ENCODE measurements around the gene OR10K1.

DNA sequence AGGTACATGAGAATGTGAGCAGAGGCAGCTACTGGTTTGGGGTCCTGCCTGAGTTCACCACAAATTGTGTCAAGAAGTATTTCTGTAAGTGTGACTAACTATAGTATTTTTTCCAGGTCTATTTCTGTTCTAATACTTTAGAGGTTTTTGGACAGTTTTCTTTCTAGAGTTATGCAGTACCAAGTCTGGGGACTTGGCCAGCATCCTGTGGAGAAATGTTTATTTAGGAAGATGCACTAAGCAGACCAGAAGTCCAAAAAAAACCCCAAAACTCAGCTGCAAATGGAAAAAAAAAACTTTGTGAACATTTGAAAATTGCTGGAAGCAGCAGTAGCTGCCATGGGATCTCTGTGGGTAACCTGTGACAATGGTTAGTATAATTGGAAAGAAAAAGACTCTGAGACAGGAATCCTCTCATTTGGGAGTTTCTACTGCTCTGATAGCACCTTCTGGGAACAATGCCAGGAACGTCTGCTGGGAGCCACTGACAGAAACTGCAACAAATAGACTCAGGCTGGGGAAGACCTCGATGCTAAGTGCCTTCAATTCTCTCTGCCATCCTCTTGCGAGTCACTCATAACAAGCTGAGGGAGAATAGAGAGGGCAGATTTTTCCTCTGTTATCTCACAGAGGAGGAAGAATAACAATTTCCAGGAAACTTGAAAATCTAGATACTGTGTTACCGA is 48.0 kb downstream of the OR10K1 start:
- TF ChIP-seq CTCF (IDR thresholded peaks at IDR 0.05 in 2 of 3, conservative IDR thresholded peaks at IDR 0.05 in 1 of 3; ENCODE audit: borderline replicate concordance in 1 of 3, insufficient read depth in 1 of 3, low read depth in 2 of 3, low read length in 2 of 3) (no peak), POLR2AphosphoS5 (IDR thresholded peaks at IDR 0.05; ENCODE audit: low read depth, low read length) (no peak), POLR2A (IDR thresholded peaks at IDR 0.05; ENCODE audit: borderline replicate concordance, extremely low read depth, insufficient read depth, insufficient read length) (no peak), MAX (IDR thresholded peaks at IDR 0.05) (no peak)

All from HCT116 (cell line).